OCI-LY1 (cell line): ENCODE data around the gene UPF1.

Experiments
- EZH2 ChIP-seq: fragments of 200-600 bp; sonication (generic), shearing (Covaris generic); IDR thresholded peaks from 2 replicates; pipeline ENCODE4 v1.8.0; 2017; ENCODE audit warnings: borderline replicate concordance, mixed run types, mild to moderate bottlenecking, antibody characterized with exemption, low read length, moderate library complexity, mixed read lengths
- TF ChIP-seq, protein P1 (sequence below): fragments of 200-600 bp; sonication (generic), shearing (Covaris generic); IDR thresholded peaks from 2 replicates; pipeline ENCODE4 v1.5.1; 2017; ENCODE audit warnings: mild to moderate bottlenecking, antibody characterized with exemption, low read length, moderate library complexity, mixed read lengths

GRCh38 chr19:18876865-18877264 is 45.1 kb downstream of the UPF1 start:
- TF ChIP-seq, protein P1, sequence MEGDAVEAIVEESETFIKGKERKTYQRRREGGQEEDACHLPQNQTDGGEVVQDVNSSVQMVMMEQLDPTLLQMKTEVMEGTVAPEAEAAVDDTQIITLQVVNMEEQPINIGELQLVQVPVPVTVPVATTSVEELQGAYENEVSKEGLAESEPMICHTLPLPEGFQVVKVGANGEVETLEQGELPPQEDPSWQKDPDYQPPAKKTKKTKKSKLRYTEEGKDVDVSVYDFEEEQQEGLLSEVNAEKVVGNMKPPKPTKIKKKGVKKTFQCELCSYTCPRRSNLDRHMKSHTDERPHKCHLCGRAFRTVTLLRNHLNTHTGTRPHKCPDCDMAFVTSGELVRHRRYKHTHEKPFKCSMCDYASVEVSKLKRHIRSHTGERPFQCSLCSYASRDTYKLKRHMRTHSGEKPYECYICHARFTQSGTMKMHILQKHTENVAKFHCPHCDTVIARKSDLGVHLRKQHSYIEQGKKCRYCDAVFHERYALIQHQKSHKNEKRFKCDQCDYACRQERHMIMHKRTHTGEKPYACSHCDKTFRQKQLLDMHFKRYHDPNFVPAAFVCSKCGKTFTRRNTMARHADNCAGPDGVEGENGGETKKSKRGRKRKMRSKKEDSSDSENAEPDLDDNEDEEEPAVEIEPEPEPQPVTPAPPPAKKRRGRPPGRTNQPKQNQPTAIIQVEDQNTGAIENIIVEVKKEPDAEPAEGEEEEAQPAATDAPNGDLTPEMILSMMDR, result no peak
- TF ChIP-seq EZH2, result no peak
